ENCODE results near the gene TEDC1.

TEDC1 gene

GRCh38 chr14:105492971-105493871 is 2.2 kb downstream of the TEDC1 start:
- no peak for TF ChIP-seq CTCF (IDR thresholded peaks at IDR 0.05)

GRCh38 chr14:105493921-105494605 is 3.0 kb downstream of the TEDC1 start:
- TF ChIP-seq CTCF (IDR thresholded peaks at IDR 0.05), result no peak

GRCh38 chr14:105494606-105494929 is 3.5 kb downstream of the TEDC1 start:
- no peak for TF ChIP-seq CTCF (IDR thresholded peaks at IDR 0.05)

- no peak for TF ChIP-seq CTCF (IDR thresholded peaks at IDR 0.05)
Observed at GRCh38 chr14:105495101-105495989, 4.3 kb downstream of the TEDC1 start.

GRCh38 chr14:105495990-105496830 is 5.2 kb downstream of the TEDC1 start:
- no peak for TF ChIP-seq CTCF (IDR thresholded peaks at IDR 0.05)

GRCh38 chr14:105496831-105497591 is 6.0 kb downstream of the TEDC1 start:
- TF ChIP-seq CTCF (IDR thresholded peaks at IDR 0.05), result no peak

All from LNCAP (cell line).